GM18861 (cell line): ENCODE measurements around the gene KCNK7.

Experiments
- ATAC-seq: cut with Tn5 transposase; IDR thresholded peaks from one replicate; pipeline ENCODE4 v1.9.1; 2021; ENCODE audit not compliant: unreplicated experiment

The KCNK7 gene

GRCh38 chr11:65611758-65612603, 16.4 kb upstream of the KCNK7 start:
- no peak for ATAC-seq

GRCh38 chr11:65611028-65611757, 15.6 kb upstream of the KCNK7 start:
- no peak for ATAC-seq

GRCh38 chr11:65610404-65610803, 14.8 kb upstream of the KCNK7 start:
- no peak for ATAC-seq

DNA sequence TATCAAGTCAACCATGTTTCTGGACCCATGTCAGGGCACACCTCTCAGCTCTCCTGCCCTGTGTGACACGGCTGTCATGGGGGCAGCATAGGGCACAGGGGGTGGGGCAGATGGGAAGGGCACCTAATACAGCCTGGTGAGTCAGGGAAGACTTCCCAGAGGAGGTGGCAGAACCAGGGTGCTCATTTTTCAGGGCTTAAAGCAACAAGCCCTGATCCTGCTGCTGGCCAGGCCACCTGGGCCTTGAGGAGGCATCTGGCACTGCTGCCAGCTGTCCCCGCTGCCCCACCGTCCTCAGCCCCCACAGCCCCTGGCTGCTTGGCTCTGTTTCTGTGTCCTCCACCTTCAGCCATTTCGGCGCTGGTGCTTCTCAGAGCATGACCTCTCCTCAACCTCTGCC, 14.1 kb upstream of the KCNK7 start:
- no peak for ATAC-seq

DNA sequence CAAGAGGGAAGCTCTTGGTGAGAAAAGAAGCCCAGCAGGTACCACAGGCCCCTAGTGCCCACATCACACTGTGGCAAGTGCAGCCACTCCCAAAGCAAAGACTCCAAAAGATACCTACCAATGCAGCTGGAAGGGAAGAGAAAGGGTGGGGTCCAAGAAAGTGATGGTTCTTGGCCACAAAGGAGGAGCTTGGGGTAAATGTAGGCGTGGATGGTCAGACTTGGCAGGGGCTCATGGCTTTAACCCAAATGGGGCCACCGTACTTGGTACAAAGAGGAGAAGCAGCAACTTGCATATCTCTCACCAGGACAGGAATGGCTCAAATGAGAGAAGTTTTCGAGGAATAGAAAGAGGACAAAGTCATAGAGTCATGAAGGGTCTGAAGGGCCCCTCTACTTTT, 13.6 kb upstream of the KCNK7 start:
- ATAC-seq: no peak

DNA sequence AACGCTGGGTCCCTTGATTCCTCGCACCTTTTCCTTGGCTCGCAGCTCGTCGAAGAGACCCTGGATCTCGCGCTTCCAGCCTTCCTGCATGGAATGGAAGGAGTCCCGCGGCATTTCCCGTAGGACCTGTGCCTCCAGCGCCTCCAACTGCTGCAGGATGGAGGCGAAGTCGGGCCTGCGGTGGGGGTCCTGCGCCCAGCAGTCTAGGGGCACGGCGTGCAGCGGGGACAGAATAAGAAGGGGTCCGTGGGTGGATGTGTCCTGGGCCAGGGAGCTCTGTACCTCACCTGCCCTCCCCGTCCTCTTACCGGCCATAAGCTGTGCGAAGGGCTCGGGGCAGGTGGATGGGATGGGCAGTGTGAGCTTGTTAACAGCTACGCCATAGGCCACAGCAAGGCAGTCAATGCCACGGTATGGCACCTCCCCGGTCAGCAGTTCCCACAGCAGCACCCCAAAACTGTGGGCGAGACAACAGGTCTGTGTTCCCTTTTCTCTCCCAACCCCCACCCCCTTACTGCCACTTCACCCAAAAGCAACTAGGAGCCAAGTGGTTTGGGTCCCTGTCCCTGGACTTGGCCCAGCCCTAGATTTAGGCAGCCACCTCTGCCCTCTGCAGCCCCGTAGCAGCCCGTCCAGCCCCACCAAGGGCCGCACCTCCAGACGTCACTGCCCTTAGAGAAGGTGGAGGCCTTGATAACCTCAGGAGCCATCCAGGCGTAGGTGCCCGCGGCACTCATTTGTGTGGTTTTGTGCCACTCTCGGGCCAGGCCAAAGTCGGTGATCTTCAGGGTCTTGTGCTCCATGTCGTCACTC, 12.2 kb upstream of the KCNK7 start:
- no peak for ATAC-seq

DNA sequence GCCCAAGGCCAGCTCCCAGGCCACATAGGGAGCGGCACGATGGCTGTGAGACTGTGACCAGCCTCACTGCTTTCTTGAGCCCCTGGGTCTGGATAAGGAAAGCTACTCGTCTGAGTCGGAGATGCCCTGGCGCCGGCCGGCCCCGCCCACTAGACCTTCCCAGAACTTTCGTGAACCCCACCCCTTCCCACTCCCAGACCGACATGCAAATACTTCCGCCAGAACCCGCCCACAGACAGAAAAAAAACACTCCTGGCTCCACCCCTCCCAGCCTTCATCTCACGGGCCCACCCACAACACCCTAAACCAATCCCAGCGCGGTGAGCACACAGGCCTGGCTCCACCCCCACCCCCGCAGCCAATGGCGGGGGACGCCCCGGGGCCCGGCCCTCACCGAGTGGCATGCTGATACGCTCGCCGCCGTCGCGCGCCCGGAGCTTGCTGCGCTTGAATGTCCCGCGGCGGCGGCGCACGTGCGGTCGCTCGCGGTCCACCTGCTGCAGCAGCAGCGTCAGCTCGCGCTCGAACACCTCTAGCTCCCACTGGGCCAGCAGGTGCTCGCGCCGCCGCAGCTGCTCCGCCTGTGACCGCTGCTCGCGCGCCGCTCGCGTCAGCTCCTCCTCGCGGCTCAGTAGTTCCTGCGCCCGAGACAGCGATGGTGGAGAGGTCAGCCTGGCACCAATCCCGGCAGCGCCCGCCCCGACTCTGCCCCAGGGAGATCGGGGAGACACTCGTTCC, 11.4 kb upstream of the KCNK7 start:
- no peak for ATAC-seq

DNA sequence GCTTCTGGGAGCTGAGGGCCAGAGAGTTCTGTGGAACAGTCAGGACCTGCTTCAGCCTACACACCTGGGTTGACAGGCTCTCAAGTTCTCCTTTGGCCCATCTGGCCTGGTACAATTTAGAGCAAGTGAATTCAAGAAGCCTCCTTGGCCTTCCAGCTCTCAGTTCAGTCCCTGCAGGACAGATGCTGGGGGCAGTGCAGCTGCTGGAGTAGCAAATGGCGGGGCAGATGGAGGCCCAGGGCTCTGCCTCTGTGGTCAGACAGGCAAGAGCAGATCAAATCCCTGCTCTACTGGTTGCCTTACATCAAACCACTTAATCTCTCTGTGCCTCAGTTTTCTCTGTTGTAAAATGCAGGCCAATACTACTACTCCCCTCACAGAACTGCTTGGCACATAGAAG, 8.7 kb upstream of the KCNK7 start:
- no peak for ATAC-seq

GRCh38 chr11:65599955-65600246, 4.3 kb upstream of the KCNK7 start:
- no peak for ATAC-seq

GRCh38 chr11:65599216-65599954, 3.8 kb upstream of the KCNK7 start:
- ATAC-seq: no peak

GRCh38 chr11:65598258-65598699, 2.7 kb upstream of the KCNK7 start:
- ATAC-seq: no peak

- no peak for ATAC-seq
Measured at GRCh38 chr11:65596520-65596919, 920 bp upstream of the KCNK7 start.

- no peak for ATAC-seq
Measured at GRCh38 chr11:65595131-65595530, 469 bp downstream of the KCNK7 start.

DNA sequence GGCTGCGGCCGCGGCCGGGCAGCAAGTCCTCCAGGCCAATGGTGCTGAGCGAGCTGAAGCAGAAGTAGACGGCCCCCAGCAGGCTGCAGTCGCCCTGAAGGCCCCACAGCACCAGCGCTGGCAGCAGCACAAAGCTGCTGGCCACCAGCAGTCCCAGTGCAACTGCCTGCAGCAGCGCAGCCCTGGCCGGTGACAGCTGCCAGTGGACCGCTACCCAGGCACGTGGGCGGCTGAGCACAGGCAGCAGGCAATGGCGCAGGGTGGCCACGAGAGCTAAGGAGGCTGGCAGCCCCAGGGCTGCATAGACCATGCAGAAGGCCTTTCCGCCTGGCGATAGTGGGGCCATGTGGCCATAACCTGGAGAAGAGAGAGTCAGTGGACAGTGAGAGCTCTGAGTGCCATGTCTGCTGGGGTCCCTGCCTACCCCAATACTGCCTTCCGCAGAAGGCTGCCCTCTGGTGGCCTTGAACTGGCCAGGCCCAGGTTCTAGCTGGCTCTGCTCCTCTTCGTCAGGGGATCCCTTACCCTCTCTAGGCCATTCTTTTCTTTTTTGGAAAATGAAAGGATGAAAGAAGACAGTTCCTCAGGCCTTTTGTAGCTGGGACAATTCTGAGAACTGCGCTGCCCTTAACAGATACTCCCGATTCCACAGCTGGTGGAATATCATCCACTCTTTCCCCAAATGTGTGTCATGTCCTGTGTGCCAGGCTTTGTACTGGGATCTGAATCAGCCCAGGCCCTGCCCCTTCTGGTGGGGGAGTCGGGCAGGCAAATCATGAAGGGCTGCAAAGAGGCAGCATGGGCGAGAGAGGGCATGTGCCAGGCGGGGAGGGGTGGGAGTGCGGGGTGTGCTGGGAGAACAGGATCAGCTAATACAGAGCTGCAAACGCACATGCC, 1.8 kb downstream of the KCNK7 start:
- no peak for ATAC-seq

DNA sequence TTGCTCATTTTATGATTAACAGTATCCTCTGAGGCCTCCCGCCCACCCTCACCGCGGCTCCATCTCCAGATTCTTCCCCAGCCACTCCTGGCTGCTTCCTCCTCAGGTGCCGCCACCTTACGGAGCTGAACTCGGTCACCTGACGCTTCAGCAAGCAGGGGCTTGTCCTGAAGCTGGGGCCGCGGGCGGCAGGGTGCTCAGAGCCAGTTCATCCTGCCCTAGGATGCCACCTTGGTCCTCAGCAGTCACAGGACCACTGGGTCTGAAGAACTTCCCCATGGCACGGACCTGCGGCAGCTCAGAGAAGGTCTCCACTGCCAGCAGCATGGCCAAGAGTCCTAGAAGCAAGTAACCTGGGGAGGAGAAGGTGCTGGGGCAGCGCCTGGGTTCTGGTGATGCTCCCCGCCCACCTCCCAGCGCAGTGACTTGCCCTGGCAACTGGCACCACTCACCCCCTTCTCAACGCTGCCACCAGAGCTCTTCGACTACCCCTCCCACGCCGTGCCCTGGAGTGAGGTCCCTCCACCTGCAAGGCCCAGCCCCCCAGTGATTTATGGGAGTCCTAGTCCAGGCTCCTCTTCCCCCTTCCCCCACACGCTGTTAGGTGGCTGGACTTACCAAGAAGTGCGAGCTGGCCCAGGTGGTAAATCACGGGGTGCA, 2.6 kb downstream of the KCNK7 start:
- no peak for ATAC-seq

GRCh38 chr11:65591939-65592857, 3.4 kb downstream of the KCNK7 start:
- ATAC-seq: no peak

GRCh38 chr11:65590240-65590738, 5.3 kb downstream of the KCNK7 start:
- ATAC-seq: no peak
